Stimulated activated CD4-positive, alpha-beta T cell treated with anti-CD3 and anti-CD28 coated beads, TNF-alpha, amount 100 ng/mL, for 24 hours (primary cell): ENCODE measurements around the gene IRS4.

Source experiments
- DNase-seq, 3 experiments: peaks; one replicate each; pipeline ENCODE4 v3.0.0-alpha.2; 2020; ENCODE audit warnings: low read depth in 3 of 3

The IRS4 gene

GRCh38 chrX:108736509-108737479 lies at the start of gene IRS4:
Gene IRS4, minus strand, starts transcription at chrX:108736563.
- DNase-seq = no peak

GRCh38 chrX:108772549-108772948 lies 36.2 kb upstream of the IRS4 start:
- no peak for DNase-seq

GRCh38 chrX:108763559-108763958 lies 27.2 kb upstream of the IRS4 start:
- no peak for DNase-seq

- DNase-seq = no peak
Observed at GRCh38 chrX:108740299-108740774, 4.0 kb upstream of the IRS4 start.

- DNase-seq = no peak
Observed at GRCh38 chrX:108737754-108738153, 1.4 kb upstream of the IRS4 start.

GRCh38 chrX:108735679-108736508 lies 469 bp downstream of the IRS4 start:
- no peak for DNase-seq

GRCh38 chrX:108735091-108735678 lies 1.2 kb downstream of the IRS4 start:
- no peak for DNase-seq

GRCh38 chrX:108734426-108734825 lies 1.9 kb downstream of the IRS4 start:
- DNase-seq = no peak

GRCh38 chrX:108732630-108733321 lies 3.6 kb downstream of the IRS4 start:
- DNase-seq = no peak

- no peak for DNase-seq
Observed at GRCh38 chrX:108731153-108731552, 5.2 kb downstream of the IRS4 start.

- DNase-seq = no peak
Observed at GRCh38 chrX:108726748-108727147, 9.6 kb downstream of the IRS4 start.

GRCh38 chrX:108722561-108722960 lies 13.8 kb downstream of the IRS4 start:
- DNase-seq = no peak

GRCh38 chrX:108712886-108713285 lies 23.5 kb downstream of the IRS4 start:
- no peak for DNase-seq

GRCh38 chrX:108704839-108705238 lies 31.5 kb downstream of the IRS4 start:
- no peak for DNase-seq

GRCh38 chrX:108702530-108702929 lies 33.8 kb downstream of the IRS4 start:
- no peak for DNase-seq

GRCh38 chrX:108701633-108702032 lies 34.7 kb downstream of the IRS4 start:
- DNase-seq = no peak

- no peak for DNase-seq
Observed at GRCh38 chrX:108699368-108699767, 37.0 kb downstream of the IRS4 start.

GRCh38 chrX:108696690-108697089 lies 39.7 kb downstream of the IRS4 start:
- no peak for DNase-seq
